HG02970 (cell line): ENCODE measurements around the gene TEX19.
"Not testable (repeated sequence)": the region's sequence is repeated elsewhere in the genome, so short reads cannot be mapped to it uniquely, and the experiment has no call there.

Source experiments
- ATAC-seq: cut with Tn5 transposase; IDR thresholded peaks from one replicate; pipeline ENCODE4 v1.9.1; 2021; ENCODE audit warnings: mild to moderate bottlenecking, moderate library complexity, moderate number of reproducible peaks; ENCODE audit not compliant: unreplicated experiment, low FRiP score

The TEX19 gene

DNA sequence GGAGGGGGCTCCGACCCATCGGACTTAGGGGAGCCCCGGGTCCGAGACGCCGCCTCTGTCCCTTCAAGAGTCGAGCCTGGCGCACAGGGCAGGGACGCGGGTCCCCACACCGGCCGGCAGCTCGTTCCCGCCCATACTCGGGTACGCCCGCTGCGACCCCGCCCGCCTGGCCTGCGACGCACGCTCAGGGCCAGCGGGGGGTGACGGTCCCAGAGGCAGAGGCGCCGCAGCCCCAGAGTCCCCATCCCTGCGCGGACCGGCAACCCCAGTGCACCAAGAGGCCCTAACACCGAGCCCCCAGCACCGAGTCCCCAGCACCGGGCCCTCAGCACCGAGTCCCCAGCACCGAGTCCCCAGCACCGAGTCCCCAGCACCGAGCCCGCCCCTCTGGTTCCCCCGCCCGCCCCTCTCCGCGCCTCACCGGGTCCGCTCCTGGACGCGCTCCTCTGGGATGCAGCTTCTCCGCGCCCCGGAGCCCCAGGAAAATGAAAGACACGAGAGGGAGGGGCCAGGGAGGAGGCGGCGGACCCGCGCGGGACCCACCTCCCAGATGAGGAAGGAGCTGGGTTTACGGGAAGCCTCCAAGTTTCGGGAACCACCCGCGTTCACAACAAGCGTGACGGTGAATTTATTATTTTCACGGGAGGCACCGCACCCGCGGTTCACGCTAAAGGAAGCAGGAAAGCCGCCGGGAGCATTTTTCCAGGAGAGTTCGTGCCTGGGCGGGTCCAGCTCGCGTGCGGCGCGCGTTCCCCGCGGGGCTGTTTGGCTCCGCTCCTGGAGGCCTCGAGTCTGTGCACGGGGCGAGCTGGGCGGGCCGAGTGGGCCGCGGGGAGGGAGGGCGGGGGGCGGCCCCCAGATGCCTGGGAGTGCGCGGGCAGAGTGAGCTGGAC lies 25.5 kb upstream of the TEX19 start, which contains the start of gene SECTM1:
TSS of gene SECTM1 (minus strand) at position 488 of the 893 bp plus-strand sequence. CDS start 6,526 bp downstream, outside the sequence.
- no peak for ATAC-seq

DNA sequence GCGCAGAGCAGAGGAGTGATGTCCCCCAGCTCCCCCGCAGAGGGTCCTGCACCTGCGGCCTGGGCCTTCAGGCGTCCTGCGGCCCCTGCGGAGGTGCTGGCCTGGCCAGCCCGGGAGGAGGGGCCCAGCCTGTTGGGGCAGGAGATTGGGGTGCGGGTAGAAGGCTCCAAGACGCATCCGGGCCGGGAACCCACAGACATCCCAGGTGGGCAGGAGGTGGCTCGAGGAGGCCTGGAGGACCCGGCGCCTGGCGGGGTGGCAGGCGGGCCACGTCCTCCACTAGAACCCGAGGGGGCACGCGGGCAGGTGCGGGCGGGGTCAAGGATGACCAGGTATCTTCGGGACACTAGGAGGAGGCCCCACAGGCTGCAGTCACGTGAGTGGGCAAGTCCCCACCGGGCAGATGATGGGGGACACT lies 24.8 kb upstream of the TEX19 start:
- no peak for ATAC-seq

DNA sequence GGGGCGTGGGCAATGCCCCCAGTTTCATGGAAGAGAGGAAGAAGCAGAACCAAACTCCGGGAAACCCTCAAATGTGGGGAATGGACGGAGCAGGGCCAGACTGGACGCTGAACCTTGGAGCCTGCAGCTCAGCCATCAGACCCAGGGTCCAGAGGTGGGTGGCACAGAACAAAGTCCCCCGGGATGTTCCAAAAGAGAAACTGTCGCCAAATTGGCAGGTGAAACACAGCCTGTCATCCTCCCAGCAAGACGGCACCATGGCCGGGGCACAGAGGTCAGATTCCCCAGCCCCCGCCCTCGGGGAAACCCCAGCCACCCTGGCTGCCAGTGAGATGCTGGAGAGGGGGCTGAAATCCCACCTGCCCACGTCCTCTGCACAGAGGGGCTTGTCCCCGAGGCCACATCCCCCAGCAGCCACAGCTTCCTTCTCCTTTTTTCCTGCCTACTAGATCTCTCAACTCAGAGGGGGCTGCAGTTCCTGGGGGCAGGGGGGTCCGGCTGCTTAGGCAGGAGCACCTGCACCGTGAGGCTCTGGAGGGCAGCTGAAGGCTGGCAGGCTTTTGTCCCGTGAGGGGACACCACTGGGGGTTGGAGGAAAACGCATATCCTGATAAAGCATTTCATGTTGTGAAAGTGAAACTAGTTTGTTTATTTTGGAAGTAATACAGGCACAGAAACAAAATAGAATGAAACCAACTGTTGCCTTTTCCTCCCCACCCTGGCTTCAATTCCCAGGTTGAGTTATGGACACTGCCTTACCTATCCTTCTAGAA lies 24.2 kb upstream of the TEX19 start:
- ATAC-seq: no peak

DNA sequence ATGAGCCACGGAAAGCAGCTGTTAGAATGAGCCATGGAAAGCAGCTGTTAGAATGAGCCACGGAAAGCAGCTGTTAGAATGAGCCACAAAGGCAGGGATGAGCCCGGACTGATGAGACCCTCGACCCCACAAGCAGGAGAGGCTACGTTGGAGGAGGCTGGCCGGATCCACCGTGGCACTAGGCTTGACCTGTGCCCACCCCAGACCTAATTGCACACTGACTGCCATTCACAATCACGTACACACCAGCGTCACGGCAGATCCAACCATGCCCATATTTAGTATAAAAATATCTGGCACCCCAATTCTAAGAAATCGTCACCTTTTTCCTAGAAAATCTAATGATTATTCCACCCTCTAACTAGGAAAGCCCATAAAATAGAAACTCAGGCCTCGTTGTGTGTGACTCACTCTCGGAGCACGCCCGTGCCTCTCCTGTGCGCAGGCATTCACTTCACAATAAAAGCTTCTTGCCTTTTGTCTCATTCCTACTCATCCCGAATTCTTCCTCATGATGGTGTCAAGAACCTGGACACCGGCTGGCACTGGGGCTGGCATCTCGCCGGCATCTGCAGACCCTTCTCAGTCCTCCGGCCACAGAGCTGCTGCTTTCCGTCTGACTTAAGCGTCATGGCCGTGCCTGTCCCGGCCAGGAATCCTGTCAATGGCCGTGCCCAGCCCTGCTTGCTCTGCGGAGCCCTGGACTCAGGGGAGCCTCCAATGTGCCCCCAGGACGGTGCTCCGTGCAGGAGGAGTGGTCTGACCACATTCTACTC lies 20.0 kb upstream of the TEX19 start:
- ATAC-seq: no peak

DNA sequence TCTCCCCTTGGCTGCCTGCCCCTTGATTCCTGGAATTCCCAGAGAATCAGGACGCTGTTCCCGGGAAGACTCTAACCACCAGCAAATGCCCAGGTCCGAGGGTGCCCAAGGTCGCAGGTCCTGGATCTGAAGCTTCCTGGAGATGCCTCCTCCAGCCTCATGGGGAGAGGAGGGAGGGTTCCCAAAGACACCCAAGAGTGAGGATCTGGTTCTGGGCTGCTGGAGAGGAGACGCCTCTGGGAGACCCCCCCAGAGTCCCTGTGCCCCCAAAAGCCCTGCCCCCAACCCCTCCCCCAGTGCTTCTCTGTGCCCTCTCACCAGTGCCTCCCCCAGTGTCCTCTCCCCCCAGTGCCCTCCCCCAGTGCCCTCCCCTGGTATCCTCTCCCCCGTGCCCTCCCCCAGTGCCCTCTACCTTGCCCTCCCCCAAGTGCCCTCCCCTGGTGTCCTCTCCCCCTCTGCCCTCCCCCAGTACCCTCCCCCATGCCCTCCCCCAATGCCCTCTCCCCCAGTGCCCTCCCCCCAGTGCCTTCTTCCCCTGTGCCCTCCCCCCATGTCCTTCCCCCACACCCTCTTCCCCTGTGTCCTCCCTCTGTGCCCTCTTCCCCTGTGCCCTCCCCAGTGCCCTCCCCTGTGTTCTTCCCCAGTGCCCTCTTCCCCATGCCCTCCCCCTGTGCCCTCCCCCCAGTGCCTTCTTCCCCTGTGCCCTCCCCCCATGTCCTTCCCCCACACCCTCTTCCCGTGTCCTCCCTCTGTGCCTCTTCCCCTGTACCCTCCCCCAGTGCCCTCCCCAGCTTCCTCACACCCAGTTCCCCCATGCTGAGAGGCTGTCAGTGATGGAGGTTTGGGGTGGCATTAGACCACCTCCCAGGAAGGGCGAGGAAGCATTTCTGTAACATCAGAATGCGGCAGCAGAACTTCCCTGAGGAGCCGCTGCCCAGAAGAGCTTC lies 19.1 kb upstream of the TEX19 start:
- no peak for ATAC-seq

DNA sequence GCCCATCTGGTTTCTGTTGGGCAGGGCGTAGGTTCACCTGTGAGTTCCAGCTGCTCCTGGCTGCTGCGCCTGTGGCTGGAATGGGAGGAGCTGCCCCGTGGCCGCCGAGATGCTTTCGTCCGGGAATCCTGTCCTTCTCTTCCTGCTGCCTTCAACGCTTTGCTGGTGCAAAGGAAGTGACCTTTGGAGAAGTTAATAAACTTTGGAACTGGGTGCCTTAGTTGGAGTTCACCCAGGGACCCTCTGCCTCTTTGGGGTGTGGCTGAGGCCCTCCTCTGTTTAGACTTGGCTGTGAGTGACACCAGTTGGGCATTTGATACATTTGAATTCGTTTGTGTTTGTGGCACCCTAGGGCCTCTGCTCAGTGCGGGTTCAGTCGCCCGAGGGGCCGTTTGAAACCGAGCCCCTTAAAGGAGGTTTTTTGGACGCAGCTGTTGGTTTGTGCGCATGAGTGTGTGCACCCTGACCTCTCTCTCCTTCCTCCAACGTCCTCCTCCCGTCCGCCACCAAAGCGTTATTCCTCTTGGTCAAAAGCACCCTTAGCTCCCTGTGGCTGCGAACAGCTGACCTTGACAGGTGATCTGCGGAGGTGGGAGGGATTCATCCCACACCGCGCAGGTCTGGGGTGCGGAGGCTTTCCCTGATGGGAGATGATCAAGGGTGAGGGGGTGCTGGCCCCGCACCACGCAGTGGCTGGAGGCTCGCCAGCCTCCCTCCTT lies 16.5 kb upstream of the TEX19 start:
- ATAC-seq: no peak

DNA sequence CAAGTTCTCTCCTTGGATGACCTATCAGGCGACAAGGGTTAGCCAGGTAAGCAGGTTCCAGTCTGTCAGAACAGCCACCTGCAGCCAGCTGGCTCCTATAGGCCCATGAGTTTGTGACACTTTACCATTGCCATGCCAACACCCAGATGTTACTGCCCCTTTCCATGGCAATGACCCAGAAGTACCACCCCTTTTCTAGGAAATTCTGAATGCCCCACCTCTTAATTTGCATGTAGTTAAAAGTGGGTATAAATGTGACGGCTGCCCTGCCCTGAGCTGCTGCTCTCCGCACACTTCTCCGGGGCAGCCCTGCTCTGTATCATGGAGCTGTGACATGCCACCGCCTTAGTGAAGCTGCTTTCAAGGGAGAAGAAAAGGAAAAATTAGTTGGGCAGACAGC lies 15.5 kb upstream of the TEX19 start:
- ATAC-seq: no peak

DNA sequence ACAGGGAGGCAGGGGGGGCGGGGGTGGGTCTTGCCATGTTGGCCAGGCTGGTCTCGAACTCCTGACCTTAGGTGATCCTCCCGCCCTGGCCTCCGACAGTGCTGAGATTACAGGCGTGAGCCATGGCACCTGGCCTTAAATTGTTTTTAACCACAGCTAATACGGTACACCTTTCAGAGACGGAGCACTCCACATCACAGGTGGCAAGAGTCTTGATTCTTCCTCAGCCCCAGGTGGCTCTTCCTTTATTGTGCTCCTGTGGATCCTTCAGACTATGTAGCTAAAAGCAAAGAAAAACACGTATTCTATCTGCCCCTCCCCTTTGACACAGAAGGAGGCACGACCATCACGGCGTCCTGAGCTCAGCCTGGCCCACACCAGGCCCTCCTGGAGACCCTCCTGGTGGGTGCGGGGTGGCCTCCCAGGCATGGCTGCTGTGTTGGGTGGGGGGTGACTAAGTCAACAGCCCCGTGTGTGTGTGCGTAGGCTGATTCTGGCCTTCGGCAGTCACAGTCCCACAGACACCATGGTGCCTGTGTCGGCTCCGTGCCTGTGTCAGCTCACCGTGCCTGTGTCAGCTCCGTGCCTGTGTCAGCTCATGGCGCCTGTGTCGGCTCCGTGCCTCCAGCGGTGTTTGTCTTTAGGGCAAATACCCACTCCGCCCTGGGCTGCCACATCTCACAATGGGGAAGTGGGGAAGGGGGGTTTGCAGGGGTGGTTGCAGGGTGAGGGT lies 14.7 kb upstream of the TEX19 start:
- no peak for ATAC-seq

DNA sequence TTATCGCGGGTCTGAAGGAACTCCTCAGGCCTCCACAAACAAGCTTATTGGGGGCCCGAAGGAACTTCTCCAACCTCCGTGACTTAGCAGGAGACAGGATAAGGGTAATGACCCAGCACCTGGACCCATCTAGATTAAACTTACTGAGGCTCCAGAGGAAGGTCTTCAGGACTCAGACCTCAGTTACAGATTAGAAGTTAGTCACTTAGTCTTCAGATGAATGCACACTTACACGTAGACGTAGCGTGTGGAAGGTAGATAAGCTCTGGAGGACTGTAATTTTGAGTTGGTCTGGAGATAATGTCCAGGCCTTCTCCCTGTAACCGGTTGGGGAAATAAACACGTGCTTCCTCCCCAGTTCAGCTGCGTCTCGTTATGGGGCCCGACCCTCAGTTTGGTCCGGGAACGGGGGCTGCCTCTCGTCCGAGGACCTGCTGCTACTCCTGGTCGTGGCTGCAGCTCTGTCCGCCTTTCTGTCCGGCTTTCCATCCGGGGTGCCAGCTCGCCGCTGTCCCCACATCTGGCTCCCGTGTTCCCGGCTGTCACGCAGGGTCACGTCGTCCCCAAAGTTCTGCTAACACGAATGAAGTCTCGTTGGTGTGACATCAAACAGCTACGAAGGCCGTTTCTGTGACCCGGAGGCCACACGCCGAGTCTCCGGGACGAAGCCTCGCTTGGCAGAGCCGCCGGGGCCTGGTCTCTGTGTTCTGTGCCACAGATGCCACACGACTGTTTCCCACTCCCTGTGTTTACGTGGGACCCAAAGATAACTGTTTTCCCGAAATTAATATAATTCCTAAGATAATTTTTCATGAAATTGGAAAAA lies 13.7 kb upstream of the TEX19 start:
- ATAC-seq: no peak

DNA sequence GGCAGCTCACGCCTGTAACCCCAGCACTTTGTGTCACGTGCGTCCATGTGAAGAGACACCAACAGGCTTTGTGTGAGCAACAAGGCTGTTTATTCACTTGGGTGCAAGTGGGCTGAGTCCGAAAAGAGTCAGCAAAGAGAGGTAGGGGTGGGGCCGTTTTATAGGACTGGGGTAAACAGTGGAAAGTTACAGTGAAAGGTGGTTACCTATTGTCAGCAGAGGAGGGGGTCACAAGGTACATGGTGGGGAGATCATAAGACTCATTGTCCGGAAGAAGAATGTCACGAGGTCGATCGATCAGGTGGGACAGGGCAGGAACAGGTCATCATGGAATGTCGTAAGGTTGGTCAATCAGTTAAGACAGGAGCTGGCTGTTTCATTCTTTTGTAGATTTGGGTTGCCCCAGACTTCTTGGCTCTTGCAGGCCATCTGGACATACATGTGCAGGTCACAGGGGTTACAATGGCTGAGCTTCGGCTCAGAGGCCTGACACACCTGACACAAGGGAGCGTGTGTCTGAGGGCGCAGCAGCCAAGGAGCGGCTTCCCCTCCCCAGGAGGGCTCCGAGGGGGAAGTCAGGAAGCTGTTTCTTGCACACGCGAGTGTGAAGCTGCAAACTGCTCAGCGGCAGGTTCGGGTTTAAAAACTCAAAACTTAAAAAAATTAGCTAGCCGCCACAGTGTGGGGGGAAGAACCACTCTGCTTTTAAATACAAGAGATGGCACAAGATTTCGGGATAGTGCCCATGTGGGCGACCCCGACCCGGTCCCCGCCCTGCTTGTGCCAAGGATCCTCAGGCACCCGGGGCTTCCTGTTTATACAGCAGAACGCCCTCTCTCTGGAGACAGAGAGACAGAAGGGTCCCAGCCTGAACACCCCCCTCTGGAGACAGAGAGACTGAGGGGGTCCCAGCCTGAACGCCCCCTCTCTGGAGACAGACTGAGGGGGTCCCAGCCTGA lies 12.4 kb upstream of the TEX19 start:
- ATAC-seq: no peak

DNA sequence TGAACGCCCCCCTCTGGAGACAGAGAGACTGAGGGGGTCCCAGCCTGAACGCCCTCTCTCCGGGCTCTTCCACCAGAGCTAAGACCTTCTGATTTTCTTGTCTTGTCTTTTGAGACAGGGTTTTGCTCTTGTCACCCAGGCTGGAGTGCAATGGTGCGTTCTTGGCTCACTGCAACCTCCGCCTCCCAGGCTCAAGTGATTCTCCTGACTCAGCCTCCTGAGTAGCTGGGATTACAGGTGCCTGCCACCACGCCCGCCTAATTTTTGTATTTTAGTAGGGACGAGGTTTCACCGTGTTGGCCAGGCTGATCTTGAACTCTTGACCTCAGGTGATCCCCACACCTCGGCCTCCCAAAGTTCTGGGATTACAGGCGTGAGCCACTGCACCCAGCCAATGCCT lies 11.1 kb upstream of the TEX19 start:
- ATAC-seq: not testable (repeated sequence)

DNA sequence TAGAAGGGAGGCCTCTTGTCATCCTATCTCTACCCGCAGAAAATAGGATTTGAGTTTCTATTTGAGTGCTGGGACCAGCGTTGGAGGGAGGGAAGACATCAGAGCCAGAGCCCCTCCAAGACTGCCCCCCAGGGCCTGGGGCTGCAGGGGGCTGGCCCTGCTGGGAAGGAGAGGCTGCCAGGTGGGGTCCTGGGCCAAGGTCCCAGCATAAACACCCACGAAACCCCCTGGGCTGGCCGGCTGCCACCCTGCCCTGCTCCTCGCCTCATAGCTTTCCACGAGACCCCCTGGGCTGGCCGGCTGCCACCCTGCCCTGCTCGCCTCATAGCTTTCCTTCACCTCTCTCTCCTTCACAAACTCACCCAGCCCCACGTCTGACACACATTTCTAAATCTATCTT lies 10.6 kb upstream of the TEX19 start:
- no peak for ATAC-seq

DNA sequence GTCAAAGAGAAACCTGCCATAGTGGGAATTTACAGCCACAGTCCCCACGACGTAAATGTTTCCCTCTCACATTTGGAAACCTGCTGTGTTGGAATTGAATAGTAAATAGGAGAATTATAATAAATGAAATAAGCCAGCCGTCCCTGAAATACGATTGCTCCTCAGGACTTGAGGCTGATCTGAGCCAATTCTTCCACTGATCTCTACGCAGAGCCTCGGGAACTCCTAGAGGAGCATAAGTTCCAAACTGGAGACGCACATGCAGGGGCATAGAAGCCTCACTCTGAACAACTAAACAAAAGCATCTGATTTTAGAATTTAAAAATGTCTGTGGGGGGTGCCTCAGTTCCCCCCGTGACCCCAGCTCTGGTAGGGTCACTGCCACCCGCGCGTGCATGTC lies 10.2 kb upstream of the TEX19 start:
- ATAC-seq: no peak

DNA sequence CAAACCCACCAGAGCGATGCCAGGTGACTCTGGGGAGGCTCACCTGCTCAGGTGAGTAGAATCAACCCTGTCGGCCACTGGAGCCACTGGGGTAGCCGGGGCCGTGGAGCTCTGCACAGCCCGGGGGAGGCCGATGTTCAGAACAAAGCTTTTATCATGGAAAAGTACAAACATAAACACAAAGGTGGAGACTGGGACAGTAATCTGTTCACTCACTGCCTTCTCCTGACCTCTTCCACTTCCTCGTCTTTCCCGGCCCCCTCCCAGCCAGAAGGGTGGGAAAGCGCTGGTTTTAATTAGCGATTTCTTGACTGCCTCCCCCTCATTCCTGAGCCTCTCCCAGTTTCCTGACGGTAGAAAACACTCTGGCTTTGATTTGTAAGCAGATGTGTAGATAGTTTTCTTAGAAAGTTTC lies 9.8 kb upstream of the TEX19 start:
- ATAC-seq: no peak

DNA sequence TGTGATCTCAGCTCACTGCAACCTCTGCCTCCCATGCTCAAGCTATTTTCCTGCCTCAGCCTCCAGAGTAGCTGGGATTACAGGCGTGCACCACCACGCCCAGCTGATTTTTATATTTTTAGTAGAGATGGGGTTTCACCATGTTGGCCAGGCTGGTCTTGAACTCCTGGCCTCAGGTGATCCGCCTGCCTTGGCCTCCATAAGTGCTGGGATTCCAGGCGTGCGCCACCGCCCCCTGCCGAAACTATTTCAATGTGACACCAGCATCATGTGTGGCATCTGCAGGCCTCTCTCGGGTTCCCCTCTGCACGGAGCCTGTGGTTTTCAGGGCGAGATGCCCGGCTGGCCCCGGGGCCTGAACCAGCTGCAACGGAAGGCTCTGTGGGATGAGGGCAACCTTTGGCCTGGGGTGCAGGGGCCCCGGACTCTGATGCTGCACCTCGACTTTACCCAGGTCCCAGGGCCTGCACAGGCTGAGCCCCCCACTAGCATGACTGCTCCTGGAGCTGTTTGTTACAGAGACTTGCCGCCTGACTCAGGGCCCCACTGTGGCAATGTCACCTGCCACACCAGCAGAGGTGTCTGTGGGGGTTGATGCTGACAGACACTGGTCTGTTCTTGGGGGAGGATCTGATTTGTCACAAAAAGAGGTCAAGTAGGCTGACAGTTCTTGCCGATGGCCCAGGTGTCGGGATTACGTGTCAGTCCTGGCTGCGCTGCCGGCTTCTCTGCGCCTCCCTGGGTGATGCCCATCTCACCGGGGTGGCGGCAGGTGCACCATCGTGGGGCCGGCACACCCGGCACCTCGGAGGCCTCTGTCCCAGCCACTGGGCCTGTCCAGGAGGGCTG lies 8.6 kb upstream of the TEX19 start:
- ATAC-seq: no peak
